ENCODE results near the gene CDH4.

GRCh38 chr20:61733891-61734732 lies 482.1 kb downstream of the CDH4 start:
- TF ChIP-seq CTCF (IDR thresholded peaks at IDR 0.05) (no peak), ZFX (IDR thresholded peaks at IDR 0.05; ENCODE audit: borderline replicate concordance) (no peak)
